ENCODE results near the gene MATN3.

MATN3 gene

DNA sequence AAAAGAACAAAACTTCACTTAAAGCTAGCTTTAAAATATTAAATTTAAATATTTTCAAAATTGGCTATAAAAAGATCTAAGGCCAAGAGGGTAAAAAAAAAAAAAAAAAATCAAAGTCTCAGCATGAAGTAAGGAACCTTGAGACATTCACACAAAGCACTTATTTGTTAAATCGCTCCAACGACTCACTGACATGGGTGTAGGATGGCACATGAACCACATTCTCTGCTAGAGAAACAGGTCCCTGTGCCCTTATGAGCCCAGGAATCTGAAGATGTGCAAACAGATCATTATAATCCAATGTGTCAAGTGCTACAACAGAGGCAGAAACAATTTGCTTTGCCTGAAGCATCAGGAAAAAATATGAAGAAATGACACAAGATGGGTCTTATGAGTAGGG, 25.2 kb upstream of the MATN3 start:
- DNase-seq (ENCODE audit: low spot score), result no peak

DNA sequence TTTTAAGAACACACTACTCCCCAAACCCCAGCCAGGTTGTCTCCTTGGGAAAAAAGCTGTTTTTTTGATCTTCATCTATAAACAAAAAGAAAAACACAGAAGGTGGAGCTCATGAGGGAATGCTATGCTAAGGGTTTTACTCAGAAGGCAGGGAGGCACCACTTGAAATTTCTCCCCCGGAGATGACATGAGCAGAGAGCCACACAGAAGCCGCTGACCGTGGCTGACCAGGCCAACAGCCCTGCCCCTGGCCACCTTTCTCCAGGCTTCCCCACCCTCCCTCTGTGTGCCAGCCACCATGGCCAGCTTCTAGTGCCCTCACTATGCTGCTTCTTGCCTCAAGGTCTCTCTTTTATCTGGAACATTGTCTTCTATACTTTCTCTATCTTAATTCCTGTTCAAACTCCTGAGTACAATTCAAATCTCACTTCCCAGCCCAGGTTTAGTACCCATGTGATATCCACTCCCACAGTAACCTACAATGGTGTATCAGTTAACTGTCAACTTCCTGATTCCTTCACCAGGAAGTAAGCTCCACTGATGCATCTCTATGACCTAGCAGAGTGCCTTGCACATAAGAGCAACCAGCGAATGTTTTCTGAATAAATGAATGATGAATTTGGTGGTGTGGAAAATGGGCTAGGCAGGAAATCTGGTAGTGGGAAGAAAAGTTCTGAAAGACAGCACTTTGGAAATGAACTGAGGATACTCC, 23.6 kb upstream of the MATN3 start:
- DNase-seq (ENCODE audit: low spot score), result peak; percentile 38

DNA sequence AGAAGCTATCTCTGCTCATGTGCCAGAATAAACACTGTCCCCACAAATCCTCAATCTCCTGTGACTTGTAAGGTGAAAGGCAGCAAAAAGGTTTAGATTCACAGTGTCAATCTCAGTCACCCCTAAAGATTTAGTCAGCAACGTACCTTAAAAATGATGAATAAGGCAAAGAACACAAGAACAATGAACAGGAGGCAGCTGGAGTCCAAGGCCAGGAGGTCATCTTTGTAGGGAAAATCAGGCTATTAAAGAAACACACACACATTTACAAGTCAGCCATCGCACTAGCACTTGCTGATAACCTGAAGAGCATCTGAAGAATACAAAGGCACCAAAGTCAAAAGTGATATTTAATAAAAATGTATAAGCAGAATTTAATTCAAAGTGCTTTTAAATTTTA, 22.4 kb upstream of the MATN3 start:
- DNase-seq (ENCODE audit: low spot score), result no peak

DNA sequence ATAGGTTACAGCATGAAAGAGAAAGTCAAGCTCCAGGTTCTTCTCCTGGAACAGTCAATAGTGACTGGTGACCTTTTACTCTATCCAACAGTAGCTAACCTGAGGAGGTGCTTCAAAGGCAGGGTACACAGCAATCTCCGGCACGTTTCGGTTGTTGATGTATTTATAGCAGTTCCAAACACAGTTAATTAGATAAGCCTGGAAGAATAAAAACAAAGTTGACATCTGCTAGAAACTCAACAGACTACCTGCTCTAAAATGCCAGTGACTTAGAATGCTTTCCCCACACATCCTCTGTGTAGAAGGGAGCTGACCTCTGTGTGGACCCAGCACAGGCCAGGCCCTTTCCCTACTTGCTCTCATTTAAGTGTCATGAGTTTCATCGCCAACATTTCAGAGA, 21.8 kb upstream of the MATN3 start:
- DNase-seq (ENCODE audit: low spot score), result no peak

DNA sequence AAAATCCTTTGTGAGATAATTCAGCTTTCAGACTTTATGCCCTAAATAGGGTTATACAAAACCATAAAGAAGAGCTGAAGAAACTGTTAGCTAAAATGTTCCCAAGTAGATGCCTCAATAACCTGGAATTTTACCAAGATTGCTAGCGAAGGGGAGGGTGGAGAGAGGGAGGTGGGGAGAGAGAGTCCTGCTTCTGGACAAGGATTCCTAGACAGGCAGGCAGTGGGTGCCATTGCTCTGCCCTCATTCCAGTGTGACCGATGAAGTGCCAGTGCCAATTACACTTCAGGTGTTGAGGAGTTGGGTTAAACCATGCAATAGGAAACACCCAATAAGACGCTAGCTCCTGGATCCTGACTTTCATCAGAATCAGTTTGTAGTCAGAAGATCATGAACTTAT, 20.9 kb upstream of the MATN3 start:
- DNase-seq (ENCODE audit: low spot score), result no peak

DNA sequence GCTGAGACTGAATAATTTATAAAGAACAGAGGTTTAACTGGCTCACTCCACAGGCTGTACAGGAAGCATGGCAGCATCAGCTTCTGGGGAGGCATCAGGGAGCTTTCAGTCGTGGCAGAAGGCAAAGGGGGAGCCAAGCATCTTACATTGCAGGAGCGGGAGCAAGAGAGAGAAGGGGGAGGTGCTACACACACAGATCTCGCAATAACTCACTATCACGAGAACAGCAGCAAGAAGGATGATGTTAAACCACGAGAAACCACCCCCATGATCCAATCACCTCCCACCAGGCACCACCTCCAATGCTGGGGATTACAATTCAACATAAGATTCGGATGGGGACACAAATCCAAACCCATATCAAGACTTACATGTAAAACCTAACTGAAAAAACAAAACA, 17.8 kb upstream of the MATN3 start:
- DNase-seq (ENCODE audit: low spot score), result no peak

GRCh38 chr2:20027705-20028434, 15.4 kb upstream of the MATN3 start:
- no peak for DNase-seq (ENCODE audit: low spot score)

DNA sequence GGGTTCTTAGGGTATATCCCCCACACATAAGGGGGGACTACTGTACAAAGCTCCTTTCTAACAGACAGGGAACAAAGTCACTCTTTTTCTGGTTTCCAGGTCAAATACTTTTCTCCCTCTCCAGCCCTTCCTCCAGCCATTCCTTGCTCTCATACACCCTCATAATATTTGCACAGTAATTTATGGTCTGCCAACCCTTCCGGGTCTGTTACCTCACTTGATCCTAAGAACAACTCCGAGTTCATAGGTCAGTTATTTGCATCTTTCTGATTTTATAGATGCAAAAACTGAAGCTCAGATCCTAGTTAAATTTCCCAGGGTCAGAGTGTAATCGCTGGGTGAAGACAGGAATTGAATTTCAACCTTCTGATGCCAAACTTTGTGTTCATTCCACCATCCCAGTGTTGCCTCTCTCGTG, 14.8 kb upstream of the MATN3 start:
- DNase-seq (ENCODE audit: low spot score), result no peak

GRCh38 chr2:20025065-20025786, 12.8 kb upstream of the MATN3 start:
- DNase-seq (ENCODE audit: low spot score), result no peak

- no peak for DNase-seq (ENCODE audit: low spot score)
Measured at GRCh38 chr2:20023688-20024087, 11.2 kb upstream of the MATN3 start.

DNA sequence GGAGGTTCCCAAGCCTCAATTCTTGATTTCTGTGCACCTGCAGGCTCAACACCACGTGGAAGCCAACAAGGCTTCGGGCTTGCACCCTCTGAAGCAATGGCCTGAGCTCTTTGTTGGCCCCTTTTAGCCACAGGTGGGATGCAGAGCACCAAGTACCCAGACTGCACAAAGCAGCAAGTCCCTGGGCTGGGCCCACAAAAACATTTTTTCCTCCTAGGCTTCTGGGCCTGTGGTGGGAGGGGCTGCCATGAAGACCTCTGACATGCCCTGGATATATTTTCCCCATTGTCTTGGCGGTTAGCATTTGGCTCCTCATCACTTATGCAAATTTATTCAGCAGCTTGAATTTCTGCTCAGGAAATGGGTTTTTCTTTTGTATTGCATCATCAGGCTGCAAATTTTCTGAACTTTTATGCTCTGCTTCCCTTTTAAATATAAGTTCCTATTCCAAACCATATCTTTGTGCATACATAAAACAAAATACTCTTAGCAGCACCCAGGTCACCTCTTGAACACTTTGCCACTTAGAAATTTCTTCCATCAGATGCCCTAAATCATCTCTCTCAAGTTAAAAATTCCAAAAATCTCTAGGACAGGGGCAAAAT, 9.0 kb upstream of the MATN3 start:
- no peak for DNase-seq (ENCODE audit: low spot score)

DNA sequence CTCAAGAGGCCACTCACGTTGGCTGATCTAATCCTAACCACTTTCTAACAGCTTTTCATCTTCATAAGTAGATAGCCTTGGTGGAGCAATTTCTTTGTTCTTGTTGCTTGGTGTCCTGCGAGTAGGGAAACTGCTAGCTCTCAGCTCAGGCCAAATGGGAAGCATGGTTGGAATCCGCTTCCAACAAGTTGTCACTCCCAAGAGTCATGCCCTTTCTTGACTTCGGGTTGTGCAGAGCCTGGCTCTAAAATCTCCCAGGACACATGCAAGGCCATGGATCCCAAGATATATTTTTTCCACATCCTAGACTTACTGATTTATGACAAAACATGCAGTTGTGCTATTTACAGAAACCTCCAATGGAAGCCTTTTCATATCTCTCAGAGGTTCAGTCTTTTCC, 7.3 kb upstream of the MATN3 start:
- DNase-seq (ENCODE audit: low spot score), result no peak

DNA sequence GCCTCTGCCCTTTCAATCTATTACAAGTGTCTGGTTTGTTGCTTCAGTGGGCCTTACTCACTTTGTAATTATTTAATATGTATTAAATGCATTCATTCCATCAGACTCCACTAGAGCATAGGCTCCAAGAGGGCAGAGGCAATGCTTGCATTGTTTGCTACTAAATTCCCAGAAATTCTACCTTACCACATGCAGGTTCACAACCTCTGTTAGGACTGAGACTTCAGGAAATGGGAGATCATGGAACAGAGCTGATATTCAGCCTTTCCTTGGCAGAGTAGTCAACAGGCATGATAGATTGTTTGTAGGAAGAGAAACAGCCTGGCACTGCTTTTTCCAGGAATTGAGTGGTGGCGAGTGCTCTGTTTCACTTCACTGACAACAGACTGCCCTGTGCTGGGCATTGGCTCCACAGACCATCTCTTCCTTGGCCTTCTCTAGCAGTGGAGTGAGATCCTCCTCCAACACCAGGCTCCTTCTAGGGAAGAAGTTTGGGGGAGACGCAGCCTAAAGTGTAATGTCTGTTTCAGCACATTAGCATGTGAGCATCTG, 6.2 kb upstream of the MATN3 start:
- no peak for DNase-seq (ENCODE audit: low spot score)

GRCh38 chr2:20016346-20016745, 3.9 kb upstream of the MATN3 start:
- no peak for DNase-seq (ENCODE audit: low spot score)

GRCh38 chr2:20015482-20016083, 3.1 kb upstream of the MATN3 start:
- peak; percentile 70 for DNase-seq (ENCODE audit: low spot score)

- DNase-seq (ENCODE audit: low spot score), result no peak
Measured at GRCh38 chr2:20013126-20013849, 820 bp upstream of the MATN3 start.

DNA sequence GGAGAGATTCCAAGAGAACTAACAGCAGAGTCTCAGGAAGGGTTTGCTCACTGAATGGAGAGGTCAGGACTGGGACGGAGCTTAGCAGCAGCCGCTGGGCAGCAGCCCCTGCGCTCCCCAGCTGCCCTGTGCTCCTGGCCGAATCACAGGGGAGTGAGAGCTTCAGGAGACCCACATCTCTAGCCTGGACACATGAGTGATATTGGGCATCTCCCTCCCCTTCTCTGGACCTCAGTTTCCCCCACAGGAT, 511 bp downstream of the MATN3 start:
- DNase-seq (ENCODE audit: low spot score), result no peak

DNA sequence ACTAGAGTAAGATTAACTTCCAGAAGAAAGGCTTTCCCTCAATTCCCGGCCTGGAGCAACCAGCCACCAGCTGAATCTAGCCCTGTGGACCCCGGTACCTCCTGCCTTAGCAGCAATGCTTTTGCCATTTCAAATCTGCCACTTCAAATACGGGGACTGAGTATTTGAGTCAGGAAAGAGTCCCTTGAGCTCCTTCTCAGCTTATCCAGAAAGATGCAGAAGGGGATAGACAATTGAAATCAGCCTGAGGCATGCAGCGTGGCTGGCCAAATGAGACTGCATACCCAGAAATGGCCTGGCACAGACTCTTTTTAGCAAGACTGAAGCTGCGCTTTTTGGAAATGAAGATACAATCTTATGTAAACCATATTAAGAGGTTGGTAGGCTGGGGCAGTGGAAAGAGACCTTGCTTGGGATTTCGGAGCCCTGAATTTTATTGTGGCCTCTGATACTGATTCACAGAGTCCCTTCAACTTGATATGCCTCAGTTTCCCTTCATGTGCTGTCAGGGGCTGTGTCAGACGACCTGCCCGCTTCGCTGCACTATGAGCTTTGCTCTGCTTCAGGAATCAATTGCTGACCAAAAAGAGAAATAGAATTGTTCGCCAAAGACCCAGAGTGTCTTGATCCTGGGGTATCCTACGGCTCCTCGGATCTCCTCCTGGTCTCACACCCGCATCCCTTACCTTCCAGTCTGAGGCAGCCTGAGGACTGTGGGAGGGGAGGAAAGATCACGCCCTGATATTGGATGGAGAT, 1.0 kb downstream of the MATN3 start:
- no peak for DNase-seq (ENCODE audit: low spot score)

GRCh38 chr2:20008703-20009102, 3.8 kb downstream of the MATN3 start:
- DNase-seq (ENCODE audit: low spot score), result no peak

GRCh38 chr2:20005891-20006470, 6.5 kb downstream of the MATN3 start:
- no peak for DNase-seq (ENCODE audit: low spot score)

All from NAMALWA (cell line).